Measurements from ENCODE around the gene KDELR1.

The KDELR1 gene

GRCh38 chr19:48348045-48348444, 43.3 kb downstream of the KDELR1 start:
- no peak for DNase-seq (ENCODE audit: low spot score)
- in situ Hi-C loops (cut with MboI; ENCODE audit: low sequenced_read_pairs, unreplicated experiment), result no loop called here
- no peak for TF ChIP-seq CTCF (IDR thresholded peaks at IDR 0.05; ENCODE audit: borderline replicate concordance, control extremely low read depth, extremely low read depth, insufficient read depth, missing control alignments)

DNA sequence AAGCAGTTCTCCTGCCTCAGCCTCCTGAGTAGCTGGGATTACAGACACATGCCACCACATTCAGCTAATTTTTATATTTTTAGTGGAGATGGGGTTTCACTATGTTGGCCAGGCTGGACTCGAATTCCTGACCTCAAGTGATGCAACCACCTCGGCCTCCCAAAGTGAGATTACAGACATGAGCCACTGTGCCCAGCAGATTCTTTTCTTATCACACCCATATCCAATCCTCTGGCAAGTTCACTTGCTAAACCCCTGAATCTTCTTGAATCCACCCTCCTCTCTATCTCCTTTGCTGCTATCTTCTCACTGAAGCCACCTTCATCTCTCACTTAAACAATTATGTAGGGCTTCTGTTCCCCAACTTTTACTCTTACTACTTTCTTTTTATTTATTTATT, 45.2 kb downstream of the KDELR1 start:
- in situ Hi-C loops (cut with MboI; ENCODE audit: low sequenced_read_pairs, unreplicated experiment), result no loop called here

GRCh38 chr19:48344892-48345291, 46.5 kb downstream of the KDELR1 start:
- in situ Hi-C loops (cut with MboI; ENCODE audit: low sequenced_read_pairs, unreplicated experiment), result no loop called here
- DNase-seq (ENCODE audit: low spot score), result no peak
- no peak for TF ChIP-seq CTCF (IDR thresholded peaks at IDR 0.05; ENCODE audit: borderline replicate concordance, control extremely low read depth, extremely low read depth, insufficient read depth, missing control alignments)

More for the DNA sequence above, 45.2 kb downstream of the KDELR1 start:
- DNase-seq (ENCODE audit: low spot score), result no peak
- no peak for TF ChIP-seq CTCF (IDR thresholded peaks at IDR 0.05; ENCODE audit: borderline replicate concordance, control extremely low read depth, extremely low read depth, insufficient read depth, missing control alignments)

DNA sequence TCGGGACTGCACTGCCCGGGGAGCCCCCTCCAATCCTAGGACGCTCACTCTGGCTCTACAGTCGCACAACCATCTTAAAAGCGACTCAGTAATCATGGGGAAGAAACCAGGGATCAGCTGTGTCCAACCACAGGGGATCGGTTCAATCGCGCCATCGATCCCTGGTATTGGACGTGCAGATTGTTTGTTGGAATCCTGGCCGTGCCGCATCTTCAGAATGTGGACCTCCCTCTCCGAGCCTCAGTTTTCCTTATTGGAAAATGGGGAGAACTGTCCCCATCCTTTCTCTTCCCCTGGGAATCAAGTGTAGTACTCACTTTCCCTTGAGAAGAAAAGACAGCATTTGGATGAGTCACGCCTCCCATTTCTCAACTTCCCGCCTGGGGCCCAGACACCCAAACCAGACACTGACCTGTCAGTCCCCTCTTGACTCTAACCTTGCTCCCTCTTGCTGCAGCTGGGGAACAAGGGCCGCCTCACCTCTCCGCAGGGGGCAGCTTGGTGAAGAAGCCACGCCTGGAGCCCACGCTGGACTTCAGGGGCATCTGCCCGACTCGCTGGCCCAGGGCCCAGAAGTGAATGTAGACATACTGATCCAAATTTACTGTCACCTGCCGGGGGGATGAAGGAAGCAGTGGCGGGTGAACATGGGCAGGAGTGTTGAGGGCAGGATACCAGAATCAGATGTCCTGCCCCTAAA, 48.4 kb downstream of the KDELR1 start:
- in situ Hi-C loops (cut with MboI; ENCODE audit: low sequenced_read_pairs, unreplicated experiment), result no loop called here
- TF ChIP-seq CTCF (IDR thresholded peaks at IDR 0.05; ENCODE audit: borderline replicate concordance, control extremely low read depth, extremely low read depth, insufficient read depth, missing control alignments), result no peak
- no peak for DNase-seq (ENCODE audit: low spot score)

DNA sequence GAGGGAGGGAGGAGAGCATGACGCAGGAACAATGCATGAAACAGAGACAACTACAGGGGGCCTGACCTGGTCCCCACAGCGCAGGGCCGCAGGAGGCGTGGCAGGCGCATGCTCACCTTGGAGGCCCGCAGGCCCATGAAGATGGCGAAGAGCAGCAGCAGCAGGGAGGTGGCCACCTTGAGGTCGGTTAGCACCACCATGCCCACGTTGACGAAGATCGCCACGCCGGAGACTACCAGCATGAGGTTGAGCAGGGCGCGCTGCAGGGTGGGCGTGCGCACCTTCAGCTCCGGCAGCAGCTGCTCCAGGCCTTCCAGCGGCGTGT, 49.0 kb downstream of the KDELR1 start:
- DNase-seq (ENCODE audit: low spot score), result no peak
- in situ Hi-C loops (cut with MboI; ENCODE audit: low sequenced_read_pairs, unreplicated experiment), result no loop called here
- TF ChIP-seq CTCF (IDR thresholded peaks at IDR 0.05; ENCODE audit: borderline replicate concordance, control extremely low read depth, extremely low read depth, insufficient read depth, missing control alignments), result no peak

DNA sequence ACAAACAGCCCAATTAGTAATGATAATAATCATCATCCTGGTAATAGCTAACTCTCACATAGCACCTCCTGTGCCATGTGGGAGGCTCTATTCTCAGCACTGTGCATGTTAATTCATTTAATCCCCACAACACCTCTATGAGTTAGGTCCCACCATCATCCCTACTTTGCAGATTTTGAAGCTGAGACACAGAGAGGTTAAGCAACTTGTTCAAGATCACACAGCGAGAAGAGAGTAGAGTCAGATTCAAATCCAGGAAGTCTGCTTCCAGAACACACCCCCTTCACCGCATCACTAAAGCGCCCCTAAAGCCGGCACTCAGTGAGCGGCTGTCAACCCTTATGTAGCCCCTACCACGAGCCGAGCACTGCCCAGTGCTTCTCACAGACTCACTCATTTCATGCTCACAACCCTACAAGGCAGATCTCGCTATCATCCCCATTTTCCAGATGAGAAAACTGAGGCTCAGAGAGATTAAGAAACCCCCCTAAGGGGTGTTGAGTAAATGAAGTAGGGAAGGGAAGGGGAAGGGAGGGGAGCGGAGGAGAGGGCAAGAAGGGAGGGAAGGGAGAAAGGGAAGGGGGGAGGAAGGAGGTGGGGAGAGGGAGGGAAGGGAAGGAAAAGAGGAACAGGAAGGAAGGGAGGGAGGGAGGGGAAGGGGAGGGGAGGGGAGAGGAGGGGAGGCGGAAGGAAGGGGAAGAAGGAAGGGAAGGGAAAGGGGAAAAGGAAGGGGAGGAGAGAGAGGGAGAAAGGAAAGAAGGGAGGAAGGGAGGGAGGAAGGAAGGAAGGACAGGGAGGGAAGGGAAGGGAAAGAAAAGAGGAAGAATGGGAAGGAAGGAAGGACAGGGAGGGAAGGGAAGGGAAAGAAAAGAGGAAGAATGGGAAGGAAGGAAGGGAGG, 49.6 kb downstream of the KDELR1 start:
- in situ Hi-C loops (cut with MboI; ENCODE audit: low sequenced_read_pairs, unreplicated experiment), result no loop called here
- TF ChIP-seq CTCF (IDR thresholded peaks at IDR 0.05; ENCODE audit: borderline replicate concordance, control extremely low read depth, extremely low read depth, insufficient read depth, missing control alignments), result no peak
- no peak for DNase-seq (ENCODE audit: low spot score)

Measured in GM13976 (cell line).